Left ventricle myocardium inferior (tissue), 1 donor: Measurements from ENCODE around the gene LRRC47. TPM values are rescaled to one million over a fixed set of nuclear protein-coding genes. Genes with fewer than 3 reads are reported as not detected.

Experiments used
- DNase-seq: peaks from one replicate; pipeline ENCODE4 v3.0.0-alpha.2; 2020
- H3K27ac ChIP-seq: fragments of 200-600 bp; replicated peaks from 2 replicates; pipeline ENCODE4 v1.8.0; 2021
- H3K27me3 ChIP-seq: fragments of 200-600 bp; 2 replicates; pipeline ENCODE4 v1.8.0; 2021; ENCODE audit warnings: low read depth
- H3K36me3 ChIP-seq: fragments of 200-600 bp; 2 replicates; pipeline ENCODE4 v1.8.0; 2021
- H3K4me1 ChIP-seq: fragments of 200-600 bp; 2 replicates; pipeline ENCODE4 v1.8.0; 2021
- H3K4me3 ChIP-seq: fragments of 200-600 bp; 2 replicates; pipeline ENCODE4 v1.8.0; 2021; ENCODE audit warnings: mild to moderate bottlenecking, moderate library complexity
- H3K9me3 ChIP-seq: fragments of 200-600 bp; replicated peaks from 2 replicates; pipeline ENCODE4 v1.8.0; 2021
- CTCF ChIP-seq: fragments of 200-600 bp; IDR thresholded peaks from 2 replicates; pipeline ENCODE4 v1.8.0; 2021; ENCODE audit warnings: antibody characterized with exemption, mild to moderate bottlenecking, borderline replicate concordance
- intact Hi-C: fragments of 100-400 bp; cut with micrococcal nuclease; formaldehyde crosslinking; loops from one replicate; pipeline ENCODE4 v1.11.0; 2022
- total RNA-seq: library from RNA; stranded (reverse); fragmentation: NEBNext Ultra II Directional; extraction: Animal tissue kit (Norgen Biotek cat#: 25700); gene quantifications from one replicate; pipeline ENCODE4 v1.2.1, GENCODE V29; 2021
- donor health status: DM: no; HTN: yes; CAD: no; lungs with severe emphysema.

Gene LRRC47
- total RNA-seq, 1 donor from 2014 or later: 58.2 TPM

- no peak for DNase-seq
- Histone ChIP-seq H3K36me3 (no peaks in the 10 kb centered on the region), H3K4me3 (no peak overlapping the region), H3K27ac (no peak overlapping the region), H3K9me3 (peaks cover 8% of the 10 kb centered on the region), H3K27me3 (peaks cover 85% of the 10 kb centered on the region), H3K4me1 (no peaks in the 10 kb centered on the region)
- intact Hi-C loops: no loop called here
- TF ChIP-seq CTCF: no peak
Observed at GRCh38 chr1:3762151-3762872, 34.0 kb downstream of the LRRC47 start.

- DNase-seq: no peak
- peaks cover 84% of the 10 kb centered on the region for H3K27me3 ChIP-seq
- no peaks in the 10 kb centered on the region for H3K36me3 ChIP-seq
- H3K4me1 ChIP-seq: no peaks in the 10 kb centered on the region
- intact Hi-C loops: no loop called here
- peaks cover 8% of the 10 kb centered on the region for H3K9me3 ChIP-seq
- no peak overlapping the region for H3K4me3 ChIP-seq
- no peak for TF ChIP-seq CTCF
- no peak overlapping the region for H3K27ac ChIP-seq
Observed at GRCh38 chr1:3761296-3762010, 34.8 kb downstream of the LRRC47 start.

GRCh38 chr1:3759796-3760195 is 36.5 kb downstream of the LRRC47 start:
- Histone ChIP-seq H3K27ac (no peak overlapping the region), H3K27me3 (peaks cover 95% of the 10 kb centered on the region), H3K4me3 (no peak overlapping the region), H3K36me3 (no peaks in the 10 kb centered on the region), H3K4me1 (no peaks in the 10 kb centered on the region), H3K9me3 (peaks cover 8% of the 10 kb centered on the region)
- DNase-seq: no peak
- no peak for TF ChIP-seq CTCF
- intact Hi-C loops: no loop called here

- no peak for DNase-seq
- Histone ChIP-seq H3K9me3 (peaks cover 8% of the 10 kb centered on the region), H3K27me3 (peaks cover 98% of the 10 kb centered on the region), H3K4me1 (no peaks in the 10 kb centered on the region), H3K27ac (no peak overlapping the region), H3K36me3 (no peaks in the 10 kb centered on the region), H3K4me3 (no peak overlapping the region)
- intact Hi-C loops: no loop called here
- TF ChIP-seq CTCF: no peak
Observed at GRCh38 chr1:3759164-3759563, 37.1 kb downstream of the LRRC47 start.

- no peak for DNase-seq
- TF ChIP-seq CTCF: no peak
- no peak overlapping the region for H3K27ac ChIP-seq
Observed at GRCh38 chr1:3756394-3756793, 39.9 kb downstream of the LRRC47 start.

More at GRCh38 chr1:3756394-3756793, 39.9 kb downstream of the LRRC47 start:
- intact Hi-C loops: no loop called here
- H3K4me3 ChIP-seq: no peak overlapping the region
- no peaks in the 10 kb centered on the region for H3K36me3 ChIP-seq
- peaks cover 97% of the 10 kb centered on the region for H3K27me3 ChIP-seq
- H3K9me3 ChIP-seq: peaks cover 8% of the 10 kb centered on the region
- H3K4me1 ChIP-seq: no peaks in the 10 kb centered on the region
